Nephron progenitor cell (in vitro differentiated cells): Measurements from ENCODE around the gene ADORA3.

Source experiments
- DNase-seq: peaks from one replicate; pipeline ENCODE4 v3.0.0; 2021
- H3K27ac Mint-ChIP-seq: 2 replicates; pipeline ENCODE4 v1.8.0; 2021; ENCODE audit warnings: mild to moderate bottlenecking, moderate library complexity, mixed read lengths
- H3K27me3 Mint-ChIP-seq: 2 replicates; pipeline ENCODE4 v1.8.0; 2021; ENCODE audit warnings: mild to moderate bottlenecking, low read depth, mixed read lengths; ENCODE audit not compliant: poor library complexity
- H3K36me3 Mint-ChIP-seq: 2 replicates; pipeline ENCODE4 v1.8.0; 2021; ENCODE audit warnings: low read depth, mixed read lengths
- H3K4me1 Mint-ChIP-seq: 2 replicates; pipeline ENCODE4 v1.8.0; 2021; ENCODE audit warnings: mixed read lengths
- H3K4me3 Mint-ChIP-seq: 2 replicates; pipeline ENCODE4 v1.8.0; 2021; ENCODE audit warnings: mild to moderate bottlenecking, moderate library complexity, mixed read lengths
- H3K9me3 Mint-ChIP-seq: 2 replicates; pipeline ENCODE4 v1.8.0; 2021; ENCODE audit warnings: mild to moderate bottlenecking, moderate library complexity, mixed read lengths
- TF ChIP-seq, protein P1 (sequence below): fragments of 200-600 bp; sonication (generic); IDR thresholded peaks from 2 replicates; pipeline ENCODE4 v1.5.0; 2021; ENCODE audit warnings: antibody characterized with exemption

The ADORA3 gene

GRCh38 chr1:111471012-111471411 is 32.4 kb downstream of the ADORA3 start:
- TF ChIP-seq, protein P1, sequence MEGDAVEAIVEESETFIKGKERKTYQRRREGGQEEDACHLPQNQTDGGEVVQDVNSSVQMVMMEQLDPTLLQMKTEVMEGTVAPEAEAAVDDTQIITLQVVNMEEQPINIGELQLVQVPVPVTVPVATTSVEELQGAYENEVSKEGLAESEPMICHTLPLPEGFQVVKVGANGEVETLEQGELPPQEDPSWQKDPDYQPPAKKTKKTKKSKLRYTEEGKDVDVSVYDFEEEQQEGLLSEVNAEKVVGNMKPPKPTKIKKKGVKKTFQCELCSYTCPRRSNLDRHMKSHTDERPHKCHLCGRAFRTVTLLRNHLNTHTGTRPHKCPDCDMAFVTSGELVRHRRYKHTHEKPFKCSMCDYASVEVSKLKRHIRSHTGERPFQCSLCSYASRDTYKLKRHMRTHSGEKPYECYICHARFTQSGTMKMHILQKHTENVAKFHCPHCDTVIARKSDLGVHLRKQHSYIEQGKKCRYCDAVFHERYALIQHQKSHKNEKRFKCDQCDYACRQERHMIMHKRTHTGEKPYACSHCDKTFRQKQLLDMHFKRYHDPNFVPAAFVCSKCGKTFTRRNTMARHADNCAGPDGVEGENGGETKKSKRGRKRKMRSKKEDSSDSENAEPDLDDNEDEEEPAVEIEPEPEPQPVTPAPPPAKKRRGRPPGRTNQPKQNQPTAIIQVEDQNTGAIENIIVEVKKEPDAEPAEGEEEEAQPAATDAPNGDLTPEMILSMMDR, result no peak

GRCh38 chr1:111470596-111470995 is 32.8 kb downstream of the ADORA3 start:
- no peak overlapping the region for H3K27ac Mint-ChIP-seq
- H3K27me3 Mint-ChIP-seq, result no peaks in the 10 kb centered on the region
- TF ChIP-seq, protein P1, result no peak

More at GRCh38 chr1:111471012-111471411, 32.4 kb downstream of the ADORA3 start:
- H3K36me3 Mint-ChIP-seq, result peaks cover 6% of the 10 kb centered on the region
- H3K27ac Mint-ChIP-seq, result no peak overlapping the region
- no peaks in the 10 kb centered on the region for H3K27me3 Mint-ChIP-seq
- H3K4me3 Mint-ChIP-seq, result no peak overlapping the region
- DNase-seq, result no peak
- H3K4me1 Mint-ChIP-seq, result peaks cover 9% of the 10 kb centered on the region
- H3K9me3 Mint-ChIP-seq, result no peaks in the 10 kb centered on the region

DNA sequence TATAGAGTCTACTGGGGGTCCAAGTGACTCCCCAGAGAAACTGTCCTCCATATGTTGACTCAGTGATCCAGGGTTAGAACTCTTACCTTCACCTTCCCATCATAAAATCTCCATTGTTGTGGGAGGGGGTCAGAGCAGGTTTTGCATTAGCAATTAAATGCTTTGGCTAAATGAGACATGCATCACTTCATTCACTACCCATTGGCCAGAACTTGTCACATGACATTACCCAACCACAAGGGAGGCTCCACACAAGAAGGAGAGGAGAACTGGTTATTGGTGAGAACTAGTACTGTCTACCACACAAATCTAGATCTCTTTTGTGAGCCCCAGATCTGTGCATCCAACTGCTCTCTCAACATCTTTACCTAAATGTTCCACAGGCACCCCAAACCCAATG is 33.9 kb downstream of the ADORA3 start:
- TF ChIP-seq, protein P1, result no peak
- H3K27ac Mint-ChIP-seq, result no peak overlapping the region
- H3K4me1 Mint-ChIP-seq, result no peaks in the 10 kb centered on the region
- no peak for DNase-seq
- no peaks in the 10 kb centered on the region for H3K9me3 Mint-ChIP-seq
- H3K27me3 Mint-ChIP-seq, result no peaks in the 10 kb centered on the region
- peaks cover 6% of the 10 kb centered on the region for H3K36me3 Mint-ChIP-seq
- H3K4me3 Mint-ChIP-seq, result no peak overlapping the region

More at GRCh38 chr1:111470596-111470995, 32.8 kb downstream of the ADORA3 start:
- Mint-ChIP-seq H3K36me3 (peaks cover 6% of the 10 kb centered on the region), H3K4me1 (peaks cover 5% of the 10 kb centered on the region), H3K9me3 (no peaks in the 10 kb centered on the region), H3K4me3 (no peak overlapping the region)
- DNase-seq, result no peak

- Mint-ChIP-seq H3K27ac (no peak overlapping the region), H3K4me1 (no peaks in the 10 kb centered on the region), H3K9me3 (no peaks in the 10 kb centered on the region), H3K36me3 (peaks cover 6% of the 10 kb centered on the region), H3K4me3 (no peak overlapping the region), H3K27me3 (no peaks in the 10 kb centered on the region)
- TF ChIP-seq, protein P1, result no peak
- DNase-seq, result no peak
Observed at GRCh38 chr1:111468717-111469100, 34.7 kb downstream of the ADORA3 start.

DNA sequence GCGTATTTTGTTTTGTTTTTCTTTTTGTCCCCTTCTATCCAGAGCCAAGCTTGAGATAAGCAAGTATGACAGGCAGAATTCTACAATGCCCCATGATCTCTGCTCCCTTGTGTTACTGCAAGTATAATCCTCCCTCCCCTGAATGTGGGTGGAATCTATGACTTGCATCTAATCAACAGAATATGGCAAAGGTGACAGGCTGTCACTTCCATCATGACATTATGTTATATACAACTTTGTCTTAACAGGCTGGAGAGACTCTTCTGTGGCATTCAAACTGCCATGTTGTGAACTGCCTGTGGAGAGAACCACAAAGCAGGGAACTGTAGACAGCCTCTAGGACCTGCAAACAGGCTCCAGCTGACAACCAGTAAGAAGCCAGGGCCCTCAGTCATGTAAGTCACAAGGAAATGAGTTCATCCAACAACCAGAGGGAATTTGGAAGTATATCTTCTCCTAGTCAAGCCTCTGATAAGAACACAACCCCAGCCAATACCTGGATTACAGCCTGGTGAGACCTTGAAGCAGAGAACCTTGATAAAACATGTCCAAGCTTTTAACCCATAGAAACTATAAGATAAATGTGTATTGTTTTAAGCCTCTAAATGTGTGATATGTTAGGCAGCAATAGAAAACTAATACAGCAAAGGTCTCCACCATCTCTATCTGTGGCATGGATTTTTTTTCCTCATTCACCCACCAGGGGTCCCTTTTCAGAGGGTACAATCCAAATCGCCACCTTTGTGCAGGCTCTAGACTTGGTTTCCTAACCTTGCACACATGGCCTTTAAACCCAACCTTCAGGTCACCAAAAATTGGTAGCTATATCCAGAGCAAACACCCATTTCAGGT is 35.3 kb downstream of the ADORA3 start:
- Mint-ChIP-seq H3K27me3 (no peaks in the 10 kb centered on the region), H3K4me3 (no peak overlapping the region), H3K36me3 (peaks cover 11% of the 10 kb centered on the region), H3K9me3 (no peaks in the 10 kb centered on the region), H3K27ac (no peak overlapping the region), H3K4me1 (no peaks in the 10 kb centered on the region)
- TF ChIP-seq, protein P1, result no peak
- no peak for DNase-seq

GRCh38 chr1:111466480-111466879 is 37.0 kb downstream of the ADORA3 start:
- H3K9me3 Mint-ChIP-seq, result no peaks in the 10 kb centered on the region
- H3K4me1 Mint-ChIP-seq, result no peaks in the 10 kb centered on the region
- no peaks in the 10 kb centered on the region for H3K27me3 Mint-ChIP-seq
- DNase-seq, result no peak
- peaks cover 15% of the 10 kb centered on the region for H3K36me3 Mint-ChIP-seq
- H3K4me3 Mint-ChIP-seq, result no peak overlapping the region
- H3K27ac Mint-ChIP-seq, result no peak overlapping the region
- TF ChIP-seq, protein P1, result no peak
